ENCODE measurements around the gene CDK5R2. TPM values are rescaled to one million over a fixed set of nuclear protein-coding genes. Genes with fewer than 3 reads are reported as not detected.

CDK5R2 gene
- total and polyA plus RNA-seq, 12 donors = 0.13 to 10.4 (median 1.7) TPM; not detected in 3

GRCh38 chr2:218984239-218985020 lies 25.0 kb downstream of the CDK5R2 start:
- peak in 3 of 7 donors; percentile 33 to 72 (median 35) for DNase-seq
- intact Hi-C loops (cut with DNase I) = no loop called here
- Histone ChIP-seq H3K4me1 (replicated peaks in 1 of 2) (peaks cover 16% of the 10 kb centered on the region in 2 donors), H3K4me3 (no peak overlapping the region), H3K27me3 (peaks cover 89% of the 10 kb centered on the region), H3K36me3 (replicated peaks in 1 of 2) (no peaks in the 10 kb centered on the region), H3K9me3 (replicated peaks in 1 of 3) (no peaks in the 10 kb centered on the region), H3K27ac (peak overlapping the region in 1 of 5 donors; percentile 63)
- TF ChIP-seq POLR2A (IDR thresholded peaks at IDR 0.05) (no peak), CTCF (IDR thresholded peaks at IDR 0.05) (no peak)
- 1 to 4% (median 2%) methylated on average over 22 to 50 of the region's 50 CpGs for WGBS, 4 donors

GRCh38 chr2:218985021-218985324 lies 25.5 kb downstream of the CDK5R2 start, which contains the start of gene FEV:
Gene FEV, minus strand, starts transcription at chr2:218985184. Its CDS starts 109 bp downstream, at chr2:218985075.
- intact Hi-C loops (cut with DNase I) = no loop called here
- H3K27ac ChIP-seq = peak within 1 kb of the TSS in 1 of 5 donors; percentile 63
- H3K4me3 ChIP-seq = no peak within 1 kb of the TSS
- peaks cover 90% of the 10 kb centered on the region for H3K27me3 ChIP-seq
- WGBS, 4 donors = 0 to 1% (median 1%) methylated on average over 16 to 32 of the region's 32 CpGs; no CpG with 5 or more reads in 1 of the 4 donors
- no peaks in the 10 kb centered on the region for H3K36me3 ChIP-seq (replicated peaks in 1 of 2)
- TF ChIP-seq CTCF (IDR thresholded peaks at IDR 0.05) (no peak), POLR2A (IDR thresholded peaks at IDR 0.05) (no peak)
- peaks cover 14 to 16% of the 10 kb centered on the region in 2 donors for H3K4me1 ChIP-seq (replicated peaks in 1 of 2)
- no peaks in the 10 kb centered on the region for H3K9me3 ChIP-seq (replicated peaks in 1 of 3)
- DNase-seq = no peak

- intact Hi-C loops (cut with DNase I) = no loop called here
- no peak for DNase-seq
- Histone ChIP-seq H3K4me3 (no peak overlapping the region), H3K9me3 (replicated peaks in 1 of 3) (no peaks in the 10 kb centered on the region), H3K4me1 (replicated peaks in 1 of 2) (peaks cover 11 to 16% of the 10 kb centered on the region in 2 donors), H3K27ac (peak overlapping the region in 1 of 5 donors; percentile 63), H3K36me3 (replicated peaks in 1 of 2) (no peaks in the 10 kb centered on the region), H3K27me3 (peaks cover 93% of the 10 kb centered on the region)
- TF ChIP-seq POLR2A (IDR thresholded peaks at IDR 0.05) (no peak), CTCF (IDR thresholded peaks at IDR 0.05) (no peak)
- WGBS, 4 donors = 4 to 12% (median 6%) methylated on average over 21 to 49 of the region's 49 CpGs
Measured at GRCh38 chr2:218985325-218986091, 26.0 kb downstream of the CDK5R2 start.

- H3K4me3 ChIP-seq = no peak overlapping the region
- H3K36me3 ChIP-seq (replicated peaks in 1 of 2) = no peaks in the 10 kb centered on the region
- H3K27me3 ChIP-seq = peaks cover 94% of the 10 kb centered on the region
- DNase-seq = no peak
- no peaks in the 10 kb centered on the region for H3K9me3 ChIP-seq (replicated peaks in 1 of 3)
- H3K4me1 ChIP-seq (replicated peaks in 1 of 2) = peaks cover 10 to 13% of the 10 kb centered on the region in 2 donors
- intact Hi-C loops (cut with DNase I) = no loop called here
- 30 to 64% (median 46%) methylated on average over 3 to 4 of the region's 4 CpGs for WGBS, 4 donors
- TF ChIP-seq POLR2A (IDR thresholded peaks at IDR 0.05) (no peak), CTCF (IDR thresholded peaks at IDR 0.05) (no peak)
- no peak overlapping the region for H3K27ac ChIP-seq
Measured at GRCh38 chr2:218986148-218986761, 26.8 kb downstream of the CDK5R2 start.
